Measurements from ENCODE around the gene CHTF8.
"Not testable (repeated sequence)": the region's sequence is repeated elsewhere in the genome, so short reads cannot be mapped to it uniquely, and the experiment has no call there.

CHTF8 gene

DNA sequence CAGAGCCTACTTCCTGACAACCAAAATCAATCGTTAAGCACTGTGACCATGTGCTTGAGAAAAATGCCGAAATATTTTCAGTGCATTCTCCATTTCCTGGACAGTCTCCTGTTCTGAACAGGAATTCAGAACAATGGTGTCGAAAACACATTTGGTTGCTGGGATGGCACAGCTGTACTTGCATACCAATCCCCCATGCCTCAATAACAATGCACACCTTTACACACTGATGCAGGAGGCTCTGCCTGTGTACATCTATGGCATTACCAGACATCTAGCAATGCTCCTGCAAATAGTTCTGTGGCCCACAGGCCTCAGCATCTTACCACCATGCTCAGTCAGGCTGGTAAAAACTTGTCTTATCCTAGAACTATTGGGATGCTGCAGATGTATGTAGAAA is 6.2 kb downstream of the CHTF8 start:
- H3K9me3 Mint-ChIP-seq, result no peaks in the 10 kb centered on the region
- H3K4me3 Mint-ChIP-seq, result no peak overlapping the region
- H3K4me1 Mint-ChIP-seq (ENCODE audit: low read depth), result peaks cover 51% of the 10 kb centered on the region
- H3K27ac Mint-ChIP-seq, result peak overlapping the region; percentile 24
- peaks cover 61% of the 10 kb centered on the region for H3K36me3 Mint-ChIP-seq (ENCODE audit: low read depth)
- H3K27me3 Mint-ChIP-seq, result no peaks in the 10 kb centered on the region
- no peak for DNase-seq

DNA sequence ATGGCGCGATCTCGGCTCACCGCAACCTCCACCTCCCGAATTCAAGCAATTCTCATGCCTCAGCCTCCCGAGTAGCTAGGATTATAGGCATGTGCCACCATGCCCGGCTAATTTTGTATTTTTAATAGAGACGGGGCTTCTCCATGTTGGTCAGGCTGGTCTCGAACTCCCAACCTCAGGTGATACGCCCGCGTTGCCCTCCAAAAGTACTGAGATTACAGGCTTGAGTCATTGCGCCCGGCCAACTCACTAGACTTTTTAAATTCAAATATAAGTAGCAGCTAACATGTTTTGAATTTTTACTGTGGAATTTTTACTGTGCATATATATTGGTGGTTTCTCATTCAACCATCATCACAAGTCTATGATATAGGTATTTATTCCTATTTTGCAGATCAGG is 7.4 kb downstream of the CHTF8 start:
- Mint-ChIP-seq H3K27ac (peak overlapping the region; percentile 39), H3K4me1 (ENCODE audit: low read depth) (peaks cover 42% of the 10 kb centered on the region), H3K36me3 (ENCODE audit: low read depth) (peaks cover 62% of the 10 kb centered on the region)
- not testable (repeated sequence) for H3K9me3 Mint-ChIP-seq, H3K4me3 Mint-ChIP-seq, DNase-seq, H3K27me3 Mint-ChIP-seq

DNA sequence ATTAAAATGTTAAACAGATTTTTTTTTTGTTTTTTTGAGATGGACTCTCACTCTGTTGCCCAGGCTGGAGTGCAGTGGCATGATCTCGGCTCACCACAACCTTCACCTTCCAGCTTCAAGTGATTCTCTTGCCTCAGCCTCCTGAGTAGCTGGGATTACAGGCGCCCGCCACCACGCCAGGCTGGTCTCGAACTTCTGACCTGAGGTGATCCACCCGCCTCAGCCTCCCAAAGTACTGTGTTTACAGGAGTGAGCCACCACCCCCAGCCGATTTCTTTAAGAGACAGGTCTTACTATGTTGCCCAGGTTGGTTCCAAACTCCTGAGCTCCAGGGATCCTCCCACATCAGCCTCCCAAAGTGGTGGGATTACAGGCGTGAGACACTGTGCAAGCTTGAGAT is 8.0 kb downstream of the CHTF8 start:
- H3K27me3 Mint-ChIP-seq, DNase-seq, H3K4me3 Mint-ChIP-seq, H3K27ac Mint-ChIP-seq, H3K9me3 Mint-ChIP-seq: not testable (repeated sequence)
- Mint-ChIP-seq H3K36me3 (ENCODE audit: low read depth) (peaks cover 62% of the 10 kb centered on the region), H3K4me1 (ENCODE audit: low read depth) (peaks cover 37% of the 10 kb centered on the region)

DNA sequence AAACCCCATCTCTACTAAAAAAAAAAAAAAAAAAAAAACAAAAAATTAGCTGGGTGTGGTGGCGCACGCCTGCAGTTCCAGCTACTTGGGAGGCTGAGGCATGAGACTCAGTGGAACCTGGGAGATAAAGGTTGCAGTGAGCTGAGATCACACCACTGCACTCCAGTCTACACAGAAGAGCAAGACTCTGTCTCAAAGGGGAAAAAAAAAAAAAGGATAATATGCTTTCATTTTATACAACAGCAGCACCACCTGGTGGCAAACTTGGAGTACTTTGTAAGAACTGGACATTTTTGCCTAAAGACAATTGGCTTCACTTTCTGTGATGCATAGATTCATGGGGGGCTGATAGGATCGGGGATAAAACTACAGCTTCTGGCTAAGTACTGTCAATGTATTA is 8.5 kb downstream of the CHTF8 start:
- peak; percentile 46 for DNase-seq
- Mint-ChIP-seq H3K4me1 (ENCODE audit: low read depth) (peaks cover 34% of the 10 kb centered on the region), H3K4me3 (no peak overlapping the region), H3K27me3 (no peaks in the 10 kb centered on the region), H3K36me3 (ENCODE audit: low read depth) (peaks cover 64% of the 10 kb centered on the region), H3K27ac (peak overlapping the region; percentile 51), H3K9me3 (no peaks in the 10 kb centered on the region)

DNA sequence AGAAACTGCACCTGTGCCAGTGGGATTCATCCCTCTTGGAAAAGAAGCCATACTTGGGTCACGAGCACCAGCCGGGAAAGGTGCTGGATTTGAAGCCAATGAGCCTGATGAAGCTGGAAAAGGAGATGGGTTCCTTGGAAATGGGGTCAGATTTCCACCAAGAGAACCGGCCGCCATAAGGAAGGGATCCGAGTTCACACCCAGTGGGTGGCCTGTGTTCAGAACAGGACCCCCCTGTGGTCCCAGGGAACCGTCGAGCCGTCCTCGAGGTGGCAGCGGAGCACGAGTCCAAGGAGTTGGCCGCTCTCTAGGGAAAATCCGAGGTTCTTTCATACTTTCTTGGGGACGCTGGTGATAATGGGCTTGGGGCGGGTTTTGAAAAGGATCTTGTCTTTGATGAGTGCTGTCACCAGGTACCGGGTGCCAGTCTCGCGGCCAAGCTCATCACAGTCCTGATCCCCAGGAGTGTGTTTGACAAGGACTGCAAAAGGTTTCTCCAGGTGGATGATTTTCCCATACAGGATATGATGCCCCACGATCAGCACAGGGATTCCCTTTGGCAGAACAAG is 12.2 kb downstream of the CHTF8 start:
- H3K27ac Mint-ChIP-seq, result no peak overlapping the region
- H3K4me1 Mint-ChIP-seq (ENCODE audit: low read depth), result peaks cover 12% of the 10 kb centered on the region
- peaks cover 71% of the 10 kb centered on the region for H3K36me3 Mint-ChIP-seq (ENCODE audit: low read depth)
- DNase-seq, result no peak
- no peaks in the 10 kb centered on the region for H3K27me3 Mint-ChIP-seq
- no peak overlapping the region for H3K4me3 Mint-ChIP-seq
- H3K9me3 Mint-ChIP-seq, result no peaks in the 10 kb centered on the region

DNA sequence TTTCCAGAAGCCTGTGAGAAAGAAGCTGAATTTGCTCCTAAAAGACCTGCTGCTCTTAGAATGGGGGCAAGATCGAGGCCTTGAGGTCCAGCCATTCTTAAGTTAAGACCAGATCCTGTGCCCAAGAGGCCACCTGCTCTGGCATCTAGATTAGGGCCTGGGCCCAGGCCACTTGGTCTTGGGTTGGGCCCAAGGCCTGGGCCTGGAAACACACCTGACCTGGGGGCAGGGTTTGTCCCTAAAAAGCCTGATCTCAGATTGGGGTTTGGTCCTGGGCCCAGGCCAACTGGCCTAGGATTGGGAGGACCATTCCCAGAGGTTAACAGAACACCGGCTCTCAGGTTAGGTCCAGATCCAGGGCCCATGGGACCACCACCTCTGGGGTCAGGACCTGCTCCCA is 12.9 kb downstream of the CHTF8 start:
- Mint-ChIP-seq H3K27ac (no peak overlapping the region), H3K4me3 (no peak overlapping the region)

DNA sequence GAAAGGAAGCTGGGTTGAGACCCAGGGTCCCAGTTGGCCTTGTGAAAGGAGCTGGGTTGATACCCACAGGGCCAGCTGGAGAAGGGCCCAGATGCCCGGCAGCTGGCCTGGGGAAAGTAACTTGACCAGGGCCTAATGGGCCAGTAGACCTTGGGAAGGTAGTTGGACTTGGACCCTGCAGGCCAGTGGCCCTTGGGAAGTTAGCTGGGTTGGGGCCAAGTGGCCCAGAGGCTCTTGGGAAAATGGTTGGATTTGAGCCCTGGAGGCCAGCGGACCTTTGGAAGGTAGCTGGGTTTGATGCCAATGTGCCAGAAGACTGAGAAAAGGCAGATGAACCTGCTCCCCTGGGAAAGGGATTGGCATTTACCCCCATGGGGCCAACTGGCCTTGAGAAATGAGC is 13.4 kb downstream of the CHTF8 start:
- Mint-ChIP-seq H3K9me3 (no peaks in the 10 kb centered on the region), H3K27me3 (no peaks in the 10 kb centered on the region), H3K27ac (no peak overlapping the region), H3K4me1 (ENCODE audit: low read depth) (peaks cover 8% of the 10 kb centered on the region), H3K4me3 (no peak overlapping the region), H3K36me3 (ENCODE audit: low read depth) (peaks cover 76% of the 10 kb centered on the region)
- no peak for DNase-seq

More for the DNA sequence above, 12.9 kb downstream of the CHTF8 start:
- DNase-seq, result no peak
- H3K9me3 Mint-ChIP-seq, result no peaks in the 10 kb centered on the region
- H3K36me3 Mint-ChIP-seq (ENCODE audit: low read depth), result peaks cover 74% of the 10 kb centered on the region
- H3K4me1 Mint-ChIP-seq (ENCODE audit: low read depth), result peaks cover 10% of the 10 kb centered on the region
- no peaks in the 10 kb centered on the region for H3K27me3 Mint-ChIP-seq

DNA sequence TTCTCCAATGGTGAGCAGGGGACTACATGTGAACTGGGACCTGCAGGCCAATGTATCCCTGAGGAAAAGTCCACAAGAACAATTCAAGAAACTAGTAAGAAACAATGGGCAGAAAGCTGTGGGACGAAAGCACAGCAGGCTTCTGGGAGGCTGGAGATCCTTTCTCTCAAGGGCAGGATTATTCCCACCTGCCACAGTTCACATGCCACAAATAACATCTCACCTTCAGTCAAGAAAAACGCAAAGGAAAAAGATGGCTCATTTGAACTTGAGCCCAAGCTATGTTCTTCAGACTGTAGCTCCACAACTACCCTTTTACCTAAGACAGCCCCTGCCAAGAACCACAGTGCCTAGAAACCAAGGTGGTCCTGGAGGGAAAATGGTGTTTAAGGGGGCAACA is 13.9 kb downstream of the CHTF8 start:
- DNase-seq, result no peak
- Mint-ChIP-seq H3K36me3 (ENCODE audit: low read depth) (peaks cover 77% of the 10 kb centered on the region), H3K27me3 (no peaks in the 10 kb centered on the region), H3K9me3 (no peaks in the 10 kb centered on the region), H3K27ac (no peak overlapping the region), H3K4me3 (no peak overlapping the region), H3K4me1 (ENCODE audit: low read depth) (peaks cover 7% of the 10 kb centered on the region)

DNA sequence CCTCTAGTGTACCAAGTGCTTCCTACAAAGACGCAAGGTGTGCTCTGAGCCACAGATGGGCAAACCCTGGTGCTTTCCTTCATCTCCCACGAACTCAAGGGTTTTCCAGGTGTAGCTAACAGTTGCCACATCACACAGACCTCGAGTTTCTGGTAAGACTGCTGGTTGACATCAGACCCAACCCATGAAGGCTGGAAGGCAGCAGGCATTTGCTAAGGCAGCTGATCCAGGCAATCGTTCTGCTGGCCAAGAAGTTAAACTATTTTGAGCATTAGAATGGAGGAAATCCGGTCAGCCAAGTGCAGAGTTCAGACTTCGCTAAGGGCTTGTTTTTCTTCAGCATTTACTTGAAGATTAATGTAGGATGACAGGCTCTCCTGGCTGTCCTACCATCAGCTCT is 15.5 kb downstream of the CHTF8 start:
- Mint-ChIP-seq H3K36me3 (ENCODE audit: low read depth) (peaks cover 74% of the 10 kb centered on the region), H3K9me3 (no peaks in the 10 kb centered on the region), H3K27me3 (no peaks in the 10 kb centered on the region), H3K4me3 (no peak overlapping the region), H3K27ac (no peak overlapping the region), H3K4me1 (ENCODE audit: low read depth) (peaks cover 7% of the 10 kb centered on the region)
- peak; percentile 14 for DNase-seq

DNA sequence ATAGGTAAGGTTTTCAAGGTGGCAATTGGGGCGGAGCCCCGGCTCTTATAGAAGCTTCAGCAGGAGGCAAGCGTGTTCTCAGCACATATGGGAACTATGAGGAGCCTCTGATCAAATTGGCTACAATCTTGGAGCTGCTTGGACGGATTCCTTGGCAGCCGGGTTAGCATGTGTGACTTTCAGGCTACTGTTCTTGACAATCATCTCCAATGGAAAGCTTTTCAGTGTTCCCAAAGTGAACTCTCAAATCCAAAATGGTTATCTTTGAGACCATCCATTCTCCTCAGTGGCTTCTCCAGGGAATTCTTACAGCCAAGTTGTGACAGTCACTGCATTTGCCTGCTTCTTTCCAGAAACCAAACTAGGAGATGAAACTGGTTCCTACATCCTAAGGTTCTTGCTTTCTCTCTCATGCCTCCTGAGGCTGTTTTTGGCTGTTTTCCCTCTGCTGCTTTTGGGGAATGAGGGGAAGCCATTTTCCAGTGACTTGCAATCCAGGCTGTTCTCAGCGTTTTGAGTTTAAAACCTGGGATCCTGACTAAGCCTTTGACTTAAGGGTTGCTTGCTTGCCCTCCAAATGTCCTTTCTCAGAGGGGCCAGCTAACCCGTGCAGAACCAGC is 16.0 kb downstream of the CHTF8 start:
- no peak overlapping the region for H3K4me3 Mint-ChIP-seq
- H3K9me3 Mint-ChIP-seq, result no peaks in the 10 kb centered on the region
- no peaks in the 10 kb centered on the region for H3K27me3 Mint-ChIP-seq
- H3K4me1 Mint-ChIP-seq (ENCODE audit: low read depth), result peaks cover 7% of the 10 kb centered on the region
- H3K36me3 Mint-ChIP-seq (ENCODE audit: low read depth), result peaks cover 73% of the 10 kb centered on the region
- DNase-seq, result no peak
- H3K27ac Mint-ChIP-seq, result no peak overlapping the region

DNA sequence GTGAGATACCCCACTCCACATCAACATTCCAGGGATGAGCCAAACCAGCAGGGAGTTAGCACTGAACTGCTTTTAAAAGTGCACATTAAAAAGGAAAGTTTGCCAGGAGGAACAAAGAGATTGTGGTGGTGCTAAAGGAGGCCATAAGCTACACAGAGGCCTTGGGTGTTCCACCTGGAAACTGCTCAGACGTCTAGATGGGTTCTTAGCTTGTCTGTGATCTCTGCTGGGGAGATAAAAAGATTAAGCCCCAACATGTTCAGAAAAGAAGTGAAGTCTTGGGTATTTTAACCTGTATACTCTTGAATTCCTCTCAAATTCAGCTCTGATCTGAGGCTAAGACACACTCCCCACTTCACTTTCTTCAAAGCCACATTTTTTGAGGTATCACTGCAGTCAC is 16.6 kb downstream of the CHTF8 start:
- Mint-ChIP-seq H3K27ac (peak overlapping the region; percentile 27), H3K4me3 (no peak overlapping the region), H3K9me3 (no peaks in the 10 kb centered on the region), H3K27me3 (no peaks in the 10 kb centered on the region), H3K4me1 (ENCODE audit: low read depth) (peaks cover 4% of the 10 kb centered on the region), H3K36me3 (ENCODE audit: low read depth) (peaks cover 69% of the 10 kb centered on the region)
- DNase-seq, result no peak

DNA sequence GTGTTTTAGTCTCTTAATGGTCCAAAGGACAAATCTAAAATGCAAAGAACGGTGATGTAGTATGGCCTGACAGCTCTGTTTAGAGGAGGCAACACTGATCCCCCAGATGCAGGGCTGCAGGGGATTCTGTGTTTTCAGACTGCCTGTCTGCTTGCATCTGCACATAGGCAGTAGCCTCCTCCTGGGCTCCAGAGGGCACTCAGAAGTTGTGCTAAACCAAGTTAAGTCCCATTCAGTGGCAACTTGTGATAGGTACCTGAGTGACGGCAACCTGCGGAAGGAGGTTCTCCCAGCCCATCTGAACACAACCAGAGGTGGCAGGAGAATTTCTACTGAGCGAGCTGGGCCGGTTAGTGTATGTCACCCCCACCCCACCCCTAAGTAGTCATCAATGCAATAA is 17.0 kb downstream of the CHTF8 start:
- H3K27me3 Mint-ChIP-seq, result no peaks in the 10 kb centered on the region
- no peak overlapping the region for H3K27ac Mint-ChIP-seq
- H3K9me3 Mint-ChIP-seq, result no peaks in the 10 kb centered on the region
- H3K4me1 Mint-ChIP-seq (ENCODE audit: low read depth), result peaks cover 4% of the 10 kb centered on the region
- no peak overlapping the region for H3K4me3 Mint-ChIP-seq
- H3K36me3 Mint-ChIP-seq (ENCODE audit: low read depth), result peaks cover 69% of the 10 kb centered on the region
- no peak for DNase-seq

DNA sequence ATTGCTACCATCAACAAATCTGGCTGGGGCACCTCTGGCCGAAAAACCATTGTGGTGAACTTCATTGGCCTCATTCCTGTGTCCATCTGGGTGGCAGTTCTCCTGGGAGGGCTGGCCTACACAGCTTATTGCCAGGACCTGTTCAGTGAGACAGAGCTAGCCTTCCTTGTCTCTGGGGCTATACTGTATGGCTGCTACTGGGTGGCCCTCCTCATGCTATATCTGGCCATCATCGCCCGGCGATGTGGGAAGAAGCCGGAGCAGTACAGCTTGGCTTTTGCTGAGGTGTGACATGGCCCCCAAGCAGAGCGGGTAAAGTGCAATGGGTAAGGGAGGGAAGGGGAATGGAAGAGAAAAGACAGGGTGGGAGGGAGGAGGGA is 17.4 kb downstream of the CHTF8 start:
- no peak for DNase-seq
- H3K27me3 Mint-ChIP-seq, result no peaks in the 10 kb centered on the region
- peaks cover 4% of the 10 kb centered on the region for H3K4me1 Mint-ChIP-seq (ENCODE audit: low read depth)
- no peak overlapping the region for H3K27ac Mint-ChIP-seq
- H3K4me3 Mint-ChIP-seq, result no peak overlapping the region
- H3K9me3 Mint-ChIP-seq, result no peaks in the 10 kb centered on the region
- peaks cover 66% of the 10 kb centered on the region for H3K36me3 Mint-ChIP-seq (ENCODE audit: low read depth)

DNA sequence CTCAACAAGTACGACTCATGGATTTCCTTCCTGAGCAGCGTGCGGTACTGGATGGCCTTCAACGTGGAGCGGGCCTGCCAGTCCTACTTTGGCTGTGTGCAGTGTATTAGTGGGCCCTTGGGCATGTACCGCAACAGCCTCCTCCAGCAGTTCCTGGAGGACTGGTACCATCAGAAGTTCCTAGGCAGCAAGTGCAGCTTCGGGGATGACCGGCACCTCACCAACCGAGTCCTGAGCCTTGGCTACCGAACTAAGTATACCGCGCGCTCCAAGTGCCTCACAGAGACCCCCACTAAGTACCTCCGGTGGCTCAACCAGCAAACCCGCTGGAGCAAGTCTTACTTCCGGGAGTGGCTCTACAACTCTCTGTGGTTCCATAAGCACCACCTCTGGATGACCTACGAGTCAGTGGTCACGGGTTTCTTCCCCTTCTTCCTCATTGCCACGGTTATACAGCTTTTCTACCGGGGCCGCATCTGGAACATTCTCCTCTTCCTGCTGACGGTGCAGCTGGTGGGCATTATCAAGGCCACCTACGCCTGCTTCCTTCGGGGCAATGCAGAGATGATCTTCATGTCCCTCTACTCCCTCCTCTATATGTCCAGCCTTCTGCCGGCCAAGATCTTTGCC is 17.9 kb downstream of the CHTF8 start:
- H3K4me3 Mint-ChIP-seq, result no peak overlapping the region
- H3K4me1 Mint-ChIP-seq (ENCODE audit: low read depth), result peaks cover 4% of the 10 kb centered on the region
- no peak for DNase-seq
- peaks cover 66% of the 10 kb centered on the region for H3K36me3 Mint-ChIP-seq (ENCODE audit: low read depth)
- H3K27ac Mint-ChIP-seq, result no peak overlapping the region
- peaks cover 5% of the 10 kb centered on the region for H3K27me3 Mint-ChIP-seq
- H3K9me3 Mint-ChIP-seq, result no peaks in the 10 kb centered on the region

DNA sequence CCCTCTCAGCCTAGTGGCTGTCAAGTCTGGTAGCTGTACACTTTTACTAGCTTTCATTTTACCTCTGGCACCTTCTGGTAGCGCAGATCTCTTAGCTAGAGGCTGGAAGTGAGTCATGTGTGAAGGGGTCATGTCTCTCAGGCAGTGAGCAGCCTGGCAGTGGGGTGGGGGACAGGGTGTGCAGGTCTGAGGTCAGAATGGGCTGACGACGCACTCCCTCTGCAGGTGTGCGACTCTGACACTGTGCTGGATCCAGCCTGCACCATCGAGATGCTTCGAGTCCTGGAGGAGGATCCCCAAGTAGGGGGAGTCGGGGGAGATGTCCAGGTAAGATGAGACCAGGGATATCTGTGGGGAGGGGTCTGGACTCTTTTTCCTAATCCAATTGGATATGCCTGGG is 19.2 kb downstream of the CHTF8 start:
- Mint-ChIP-seq H3K36me3 (ENCODE audit: low read depth) (peaks cover 58% of the 10 kb centered on the region), H3K27me3 (peaks cover 16% of the 10 kb centered on the region), H3K4me3 (no peak overlapping the region), H3K9me3 (no peaks in the 10 kb centered on the region), H3K27ac (no peak overlapping the region), H3K4me1 (ENCODE audit: low read depth) (peaks cover 4% of the 10 kb centered on the region)
- no peak for DNase-seq
